ENCODE results near the gene PVRIG. TPM values are rescaled to one million over a fixed set of nuclear protein-coding genes. Genes with fewer than 3 reads are reported as not detected.
A peak's percentile ranks its signal among the peaks of the same experiment; 100 is the strongest.
"Not testable (repeated sequence)": the region's sequence is repeated elsewhere in the genome, so short reads cannot be mapped to it uniquely, and the experiment has no call there.

Gene PVRIG
- total RNA-seq, 1 donor from 2014 or later, result 31.2 TPM

DNA sequence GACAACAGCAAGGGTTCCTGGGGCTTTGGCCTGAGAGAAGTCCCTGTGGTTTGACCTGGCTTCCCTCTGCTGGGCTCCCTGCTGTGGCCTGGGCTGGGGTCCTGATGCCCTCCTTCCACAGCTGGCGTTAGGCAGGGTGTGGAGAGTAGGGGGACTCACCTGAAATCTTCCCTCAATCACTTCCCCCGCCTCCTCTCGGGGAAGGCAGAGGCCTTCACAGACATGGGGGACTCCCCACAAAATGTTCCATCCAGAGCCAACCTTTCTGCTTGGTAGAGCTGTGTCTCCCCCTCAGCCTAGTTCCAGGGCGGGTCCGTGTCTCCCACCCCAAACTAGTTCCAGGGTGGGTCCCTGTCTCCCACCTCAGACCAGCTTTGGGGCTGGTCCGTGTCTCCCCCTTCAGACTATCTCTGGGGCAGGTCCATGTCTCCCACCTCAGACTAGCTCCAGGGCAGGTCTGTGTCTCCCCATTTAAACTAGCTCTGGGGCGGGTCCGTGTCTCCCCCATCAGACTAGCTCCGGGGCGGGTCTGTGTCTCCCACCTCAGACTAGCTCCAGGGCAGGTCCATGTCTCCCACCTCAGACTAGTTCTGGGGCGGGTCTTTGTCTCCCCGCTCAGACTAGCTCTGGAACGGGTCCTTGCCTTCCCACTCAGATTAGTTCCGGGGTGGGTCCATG lies 2.2 kb downstream of the PVRIG start:
- H3K9me3 Mint-ChIP-seq, result no peaks in the 10 kb centered on the region
- H3K4me3 Mint-ChIP-seq, result peak overlapping the region; percentile 96
- no peaks in the 10 kb centered on the region for H3K27me3 Mint-ChIP-seq (ENCODE audit: insufficient read depth)
- no peak for DNase-seq (ENCODE audit: low spot score)
- peaks cover 36% of the 10 kb centered on the region for H3K36me3 Mint-ChIP-seq (ENCODE audit: low read depth)
- intact Hi-C loops (cut with micrococcal nuclease), result loop anchor here (1.0 to 5.0 kb wide), 7 partner anchors 13 to 175 kb away; partner anchors contain the start of genes AP4M1, GPC2, LAMTOR4 and MCM7
- peak overlapping the region; percentile 99 for H3K27ac Mint-ChIP-seq
- H3K4me1 Mint-ChIP-seq (ENCODE audit: low read depth), result peaks cover 61% of the 10 kb centered on the region

DNA sequence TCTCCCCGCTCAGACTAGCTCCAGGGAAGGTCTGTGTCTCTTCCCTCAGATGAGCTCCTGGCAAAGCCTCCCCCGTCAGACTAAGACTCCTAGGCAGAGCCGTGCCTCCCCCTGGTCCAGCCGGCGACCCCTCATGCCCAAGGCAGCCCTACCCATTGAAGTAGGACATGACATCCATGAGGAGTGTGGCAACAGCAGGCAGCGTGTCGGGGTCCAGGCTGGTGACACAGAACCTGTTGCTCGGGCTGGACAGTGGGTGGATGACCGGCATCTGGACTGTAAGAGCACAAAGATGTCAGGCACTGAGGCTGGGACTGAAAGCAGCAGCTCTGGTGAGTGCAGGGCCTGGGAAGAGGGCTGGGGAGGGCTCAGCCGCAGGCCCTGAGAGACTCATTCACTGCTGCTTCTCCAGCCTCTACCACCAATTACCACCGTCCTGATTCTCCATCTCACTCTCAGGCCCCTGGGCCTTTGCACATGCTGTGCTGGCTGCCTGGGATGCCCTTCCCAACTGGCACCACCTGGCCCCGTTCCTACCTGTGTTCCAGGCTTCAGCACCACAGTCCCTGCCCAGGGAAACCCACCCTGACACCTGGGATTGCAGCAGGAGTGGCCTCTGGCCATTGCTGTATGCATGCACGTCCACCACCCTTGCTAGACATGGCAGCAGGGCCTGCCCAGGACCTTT lies 2.8 kb downstream of the PVRIG start:
- intact Hi-C loops (cut with micrococcal nuclease), result loop anchor here (5.0 kb wide), 1 partner anchor 50 kb away; no protein-coding TSS in a partner anchor
- Mint-ChIP-seq H3K4me3 (peak overlapping the region; percentile 96), H3K9me3 (no peaks in the 10 kb centered on the region), H3K27me3 (ENCODE audit: insufficient read depth) (no peaks in the 10 kb centered on the region), H3K4me1 (ENCODE audit: low read depth) (peaks cover 55% of the 10 kb centered on the region), H3K27ac (peak overlapping the region; percentile 99), H3K36me3 (ENCODE audit: low read depth) (peaks cover 38% of the 10 kb centered on the region)
- no peak for DNase-seq (ENCODE audit: low spot score)

DNA sequence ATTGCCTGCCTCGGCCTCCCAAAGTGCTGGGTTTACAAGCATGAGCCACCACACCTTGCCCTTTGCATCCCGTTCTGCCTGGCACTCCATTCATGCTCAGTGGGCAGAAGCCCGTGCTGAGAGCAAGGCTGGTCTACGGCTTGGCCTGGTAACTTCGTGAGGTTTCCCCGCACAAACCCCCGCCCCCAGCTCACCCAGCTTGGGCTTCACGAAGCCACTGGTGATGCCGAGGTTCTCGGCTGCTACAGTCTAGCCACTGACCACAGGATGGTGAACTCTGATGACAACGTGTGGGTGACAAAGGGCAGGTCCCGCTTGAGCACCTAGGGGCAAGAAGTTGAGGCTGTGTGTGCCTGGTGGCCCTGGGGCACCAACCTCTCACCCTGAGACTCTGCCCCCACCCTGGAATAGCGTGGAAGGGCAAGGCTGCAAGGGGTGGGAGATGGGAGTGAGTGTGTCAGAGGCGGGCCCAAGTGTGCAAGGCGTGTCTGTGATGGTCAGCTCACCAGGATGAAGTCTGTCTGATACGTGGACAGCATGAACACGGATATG lies 3.7 kb downstream of the PVRIG start:
- intact Hi-C loops (cut with micrococcal nuclease), result loop anchor here (5.0 kb wide), 1 partner anchor 49 kb away; no protein-coding TSS in a partner anchor
- Mint-ChIP-seq H3K4me1 (ENCODE audit: low read depth) (peaks cover 51% of the 10 kb centered on the region), H3K36me3 (ENCODE audit: low read depth) (peaks cover 37% of the 10 kb centered on the region), H3K27ac (peak overlapping the region; percentile 66), H3K4me3 (peak overlapping the region; percentile 96)
- DNase-seq (ENCODE audit: low spot score); H3K9me3 Mint-ChIP-seq; H3K27me3 Mint-ChIP-seq (ENCODE audit: insufficient read depth): not testable (repeated sequence)

DNA sequence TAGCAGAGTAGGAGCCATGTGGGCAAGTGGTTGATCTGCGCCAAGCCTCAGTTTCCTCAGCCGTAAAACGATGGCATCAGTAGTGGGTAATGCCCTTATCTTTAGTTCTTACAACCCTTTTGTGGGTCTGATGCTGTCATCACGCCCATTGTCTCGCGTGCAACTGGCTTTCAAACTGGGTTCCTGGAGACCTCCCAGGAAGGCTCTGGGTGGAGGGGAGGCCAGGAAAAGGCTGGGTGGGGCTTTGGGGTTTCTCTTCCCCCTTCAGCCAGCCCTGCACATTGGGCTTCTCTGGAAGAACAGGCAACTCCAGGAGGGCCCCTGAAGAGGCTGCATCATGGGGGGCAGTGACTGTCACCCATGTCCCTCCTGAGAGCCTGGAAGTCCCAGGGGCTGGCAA lies 5.1 kb downstream of the PVRIG start:
- peak overlapping the region; percentile 63 for H3K27ac Mint-ChIP-seq
- H3K9me3 Mint-ChIP-seq; H3K27me3 Mint-ChIP-seq (ENCODE audit: insufficient read depth); DNase-seq (ENCODE audit: low spot score): not testable (repeated sequence)
- H3K36me3 Mint-ChIP-seq (ENCODE audit: low read depth), result peaks cover 33% of the 10 kb centered on the region
- intact Hi-C loops (cut with micrococcal nuclease), result loop anchor here (5.0 kb wide), 1 partner anchor 47 kb away; no protein-coding TSS in a partner anchor
- peak overlapping the region; percentile 45 for H3K4me3 Mint-ChIP-seq
- H3K4me1 Mint-ChIP-seq (ENCODE audit: low read depth), result peaks cover 41% of the 10 kb centered on the region

DNA sequence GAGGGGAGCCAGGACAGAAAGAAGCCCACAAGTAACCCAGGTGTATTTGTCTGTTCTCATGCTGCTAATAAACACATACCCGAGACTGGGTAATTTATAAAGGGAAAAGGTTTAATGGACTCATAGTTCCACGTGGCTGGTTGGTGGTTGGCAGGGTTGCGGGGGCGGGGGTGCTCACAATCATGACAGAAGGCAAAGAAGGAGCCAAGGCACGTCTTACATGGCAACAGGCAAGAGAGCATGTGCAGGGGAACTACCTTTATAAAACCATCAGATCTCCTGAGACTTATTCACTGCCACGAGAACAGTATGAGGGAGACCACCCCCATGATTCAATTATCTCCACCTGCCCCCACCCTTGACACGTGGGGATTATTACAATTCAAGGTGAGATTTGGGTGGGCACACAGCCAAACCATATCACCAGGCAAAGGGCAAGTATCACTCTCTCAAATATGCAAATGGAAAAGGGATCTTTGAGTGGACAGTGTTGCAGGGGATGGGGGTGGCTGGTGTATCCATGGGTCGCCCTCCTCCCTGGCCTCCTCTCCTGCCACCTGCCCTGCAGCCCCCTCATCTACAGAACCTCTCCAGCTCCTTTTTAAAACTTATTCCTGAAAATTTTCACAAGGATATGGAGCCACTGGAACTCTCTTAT lies 15.0 kb downstream of the PVRIG start:
- Mint-ChIP-seq H3K36me3 (ENCODE audit: low read depth) (peaks cover 23% of the 10 kb centered on the region), H3K4me1 (ENCODE audit: low read depth) (peaks cover 10% of the 10 kb centered on the region)
- intact Hi-C loops (cut with micrococcal nuclease); H3K9me3 Mint-ChIP-seq; H3K27ac Mint-ChIP-seq; DNase-seq (ENCODE audit: low spot score); H3K4me3 Mint-ChIP-seq; H3K27me3 Mint-ChIP-seq (ENCODE audit: insufficient read depth): not testable (repeated sequence)

DNA sequence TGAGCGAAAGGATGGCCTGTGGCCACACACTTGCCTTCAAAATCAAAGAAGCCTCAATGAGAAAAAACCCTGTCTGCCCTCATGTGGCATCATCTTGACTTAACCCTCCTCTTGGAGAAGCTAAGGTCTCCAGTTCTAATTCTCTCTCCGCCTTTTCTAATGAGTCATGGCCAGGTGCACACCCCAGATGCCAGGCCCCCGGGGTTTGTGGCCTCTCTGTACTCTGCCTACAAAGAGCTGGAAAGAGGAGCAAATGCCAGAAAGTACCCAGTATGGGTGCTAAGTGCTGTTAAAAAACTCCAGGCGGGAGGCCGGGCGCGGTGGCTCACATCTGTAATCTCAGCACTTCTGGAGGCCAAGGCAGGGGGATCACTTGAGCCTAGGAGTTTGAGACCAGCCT lies 20.2 kb downstream of the PVRIG start:
- peaks cover 12% of the 10 kb centered on the region for H3K4me1 Mint-ChIP-seq (ENCODE audit: low read depth)
- H3K27ac Mint-ChIP-seq; DNase-seq (ENCODE audit: low spot score); intact Hi-C loops (cut with micrococcal nuclease); H3K36me3 Mint-ChIP-seq (ENCODE audit: low read depth); H3K4me3 Mint-ChIP-seq; H3K9me3 Mint-ChIP-seq; H3K27me3 Mint-ChIP-seq (ENCODE audit: insufficient read depth): not testable (repeated sequence)

DNA sequence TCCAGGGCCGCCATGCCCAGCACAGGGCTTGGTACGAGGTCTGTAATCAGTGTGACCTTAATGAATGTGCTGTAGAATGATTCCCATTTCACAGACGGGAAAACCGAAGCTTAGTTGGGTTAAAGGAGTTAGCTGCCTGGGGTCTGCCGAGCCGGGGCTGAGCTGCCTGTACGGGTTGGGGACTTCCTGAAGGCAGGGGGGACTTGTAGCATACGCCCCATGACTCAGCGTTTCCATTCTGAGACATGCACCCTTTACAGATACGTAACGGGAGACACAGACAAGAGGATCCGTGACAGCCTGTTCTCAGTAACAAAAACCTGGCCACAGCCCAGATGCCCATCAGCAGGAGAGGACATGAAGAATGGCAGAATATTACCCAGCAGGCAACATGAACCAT lies 23.6 kb downstream of the PVRIG start:
- H3K4me1 Mint-ChIP-seq (ENCODE audit: low read depth), result peaks cover 12% of the 10 kb centered on the region
- H3K27ac Mint-ChIP-seq, result peak overlapping the region; percentile 86
- H3K27me3 Mint-ChIP-seq (ENCODE audit: insufficient read depth); intact Hi-C loops (cut with micrococcal nuclease); H3K36me3 Mint-ChIP-seq (ENCODE audit: low read depth); H3K9me3 Mint-ChIP-seq: not testable (repeated sequence)
- peak; percentile 56 for DNase-seq (ENCODE audit: low spot score)
- H3K4me3 Mint-ChIP-seq, result peak overlapping the region; percentile 10

DNA sequence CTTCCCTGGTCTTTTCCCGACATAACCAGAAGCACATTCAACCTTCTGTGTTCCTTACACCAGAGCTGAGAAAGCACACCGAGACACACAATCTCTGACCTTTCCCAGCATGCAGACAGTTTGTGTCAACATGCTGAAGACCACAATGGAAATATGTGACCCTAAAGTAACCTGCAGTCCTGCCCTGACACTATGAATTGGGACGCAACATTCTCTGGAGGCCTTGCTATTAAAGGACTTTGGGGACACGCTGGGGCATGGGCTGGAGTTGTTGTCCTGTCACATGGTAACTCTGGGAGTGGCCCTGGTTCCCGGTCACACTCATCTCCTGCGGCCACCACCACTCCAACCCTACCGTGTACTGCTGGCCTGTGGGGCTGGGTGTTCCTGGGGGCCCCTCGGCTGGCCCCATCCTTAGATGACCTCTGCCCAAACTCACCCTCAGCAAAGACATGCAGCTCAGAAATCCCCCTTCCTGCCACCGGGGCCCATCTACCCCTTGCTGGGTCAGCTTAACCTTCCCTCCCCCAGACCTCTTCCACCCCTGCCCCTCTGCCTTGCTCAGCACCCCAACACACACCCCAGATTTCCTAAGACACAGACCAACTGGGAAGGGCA lies 25.3 kb downstream of the PVRIG start:
- H3K27me3 Mint-ChIP-seq (ENCODE audit: insufficient read depth); H3K4me3 Mint-ChIP-seq; H3K9me3 Mint-ChIP-seq; intact Hi-C loops (cut with micrococcal nuclease); H3K36me3 Mint-ChIP-seq (ENCODE audit: low read depth); DNase-seq (ENCODE audit: low spot score); H3K4me1 Mint-ChIP-seq (ENCODE audit: low read depth): not testable (repeated sequence)
- H3K27ac Mint-ChIP-seq, result peak overlapping the region; percentile 55

DNA sequence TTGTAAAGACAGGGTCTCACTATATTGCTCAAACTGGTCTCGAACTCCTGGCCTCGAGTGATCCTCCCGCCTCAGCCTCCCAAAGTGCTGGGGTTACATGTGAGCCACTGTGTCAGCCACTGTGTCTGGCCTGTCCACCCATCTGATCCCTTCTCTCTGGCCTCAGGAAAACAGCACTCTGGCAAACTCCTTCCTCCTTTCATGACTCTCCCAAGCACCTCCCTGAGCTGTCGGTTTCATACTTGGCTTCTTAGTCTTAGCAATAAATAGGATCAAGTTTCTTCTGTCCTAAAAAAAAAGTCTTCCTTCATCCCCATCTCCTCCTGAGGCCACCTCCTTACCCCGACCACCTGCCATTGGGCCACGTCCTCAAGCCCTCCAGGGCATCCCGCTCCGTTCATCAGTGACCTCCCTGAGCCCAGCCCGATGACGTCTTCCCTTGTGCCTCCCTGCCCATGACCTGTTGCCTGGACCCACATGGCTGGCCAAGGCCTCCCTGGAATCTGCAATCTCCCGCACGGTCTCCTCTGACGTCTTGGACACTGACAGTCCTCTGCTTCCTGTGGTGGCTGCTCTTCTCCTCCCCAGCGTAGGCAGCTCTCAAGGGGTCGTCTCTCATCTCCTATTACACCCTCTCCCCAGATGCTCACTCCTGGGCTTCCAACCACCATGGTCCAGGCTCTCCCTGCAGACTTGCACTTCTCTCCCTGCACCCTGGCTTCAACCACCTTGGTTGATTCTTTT lies 26.5 kb downstream of the PVRIG start:
- H3K36me3 Mint-ChIP-seq (ENCODE audit: low read depth); intact Hi-C loops (cut with micrococcal nuclease); H3K27me3 Mint-ChIP-seq (ENCODE audit: insufficient read depth); H3K4me3 Mint-ChIP-seq; H3K9me3 Mint-ChIP-seq; DNase-seq (ENCODE audit: low spot score); H3K4me1 Mint-ChIP-seq (ENCODE audit: low read depth): not testable (repeated sequence)
- peak overlapping the region; percentile 18 for H3K27ac Mint-ChIP-seq

DNA sequence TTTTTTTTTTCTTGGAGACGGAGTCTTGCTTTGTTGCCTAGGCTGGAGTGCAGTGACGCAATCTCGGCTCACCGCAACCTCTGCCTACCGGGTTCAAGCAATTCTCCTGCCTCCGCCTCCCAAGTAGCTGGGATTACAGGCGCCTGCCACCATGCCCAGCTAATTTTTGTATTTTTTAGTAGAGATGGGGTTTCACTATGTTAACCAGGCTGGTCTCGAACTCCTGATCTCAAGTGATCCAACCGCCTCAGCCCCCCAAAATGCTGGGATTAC lies 27.1 kb downstream of the PVRIG start:
- H3K27ac Mint-ChIP-seq; H3K9me3 Mint-ChIP-seq; H3K36me3 Mint-ChIP-seq (ENCODE audit: low read depth); H3K4me1 Mint-ChIP-seq (ENCODE audit: low read depth); DNase-seq (ENCODE audit: low spot score); H3K27me3 Mint-ChIP-seq (ENCODE audit: insufficient read depth); intact Hi-C loops (cut with micrococcal nuclease); H3K4me3 Mint-ChIP-seq: not testable (repeated sequence)

DNA sequence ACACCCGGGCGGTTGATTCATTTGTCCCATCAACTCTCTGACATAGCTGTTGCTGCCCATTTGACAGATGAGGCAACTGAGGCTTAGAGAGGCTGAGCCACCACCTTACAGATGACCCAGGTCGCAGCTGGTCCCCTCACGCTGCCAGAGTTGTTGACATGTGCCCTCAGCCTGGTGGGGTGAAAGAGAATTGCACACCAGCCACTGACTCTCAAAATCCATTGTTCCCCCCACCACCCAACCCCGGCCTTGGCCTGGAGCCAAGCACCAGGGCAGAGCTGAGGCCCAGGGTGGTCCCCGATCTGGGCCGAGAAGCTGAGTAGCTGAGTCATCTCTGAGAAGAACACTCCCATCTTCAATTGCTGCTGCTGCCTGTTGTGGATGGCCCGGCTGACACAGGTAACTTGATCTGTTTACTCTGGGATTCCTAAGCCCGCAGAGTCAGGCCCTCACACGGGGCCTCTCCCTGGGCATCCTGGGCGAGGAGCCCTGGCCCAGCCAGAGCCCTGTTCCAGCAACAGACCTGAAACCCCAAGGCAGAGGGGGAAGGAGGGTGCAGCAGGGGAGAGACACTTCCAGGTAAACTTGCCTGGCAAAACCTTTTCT lies 27.5 kb downstream of the PVRIG start:
- DNase-seq (ENCODE audit: low spot score), result no peak
- H3K27ac Mint-ChIP-seq, result no peak overlapping the region
- no peaks in the 10 kb centered on the region for H3K27me3 Mint-ChIP-seq (ENCODE audit: insufficient read depth)
- H3K9me3 Mint-ChIP-seq, result no peaks in the 10 kb centered on the region
- intact Hi-C loops (cut with micrococcal nuclease), result no loop called here
- no peak overlapping the region for H3K4me3 Mint-ChIP-seq
- peaks cover 7% of the 10 kb centered on the region for H3K4me1 Mint-ChIP-seq (ENCODE audit: low read depth)
- peaks cover 3% of the 10 kb centered on the region for H3K36me3 Mint-ChIP-seq (ENCODE audit: low read depth)

DNA sequence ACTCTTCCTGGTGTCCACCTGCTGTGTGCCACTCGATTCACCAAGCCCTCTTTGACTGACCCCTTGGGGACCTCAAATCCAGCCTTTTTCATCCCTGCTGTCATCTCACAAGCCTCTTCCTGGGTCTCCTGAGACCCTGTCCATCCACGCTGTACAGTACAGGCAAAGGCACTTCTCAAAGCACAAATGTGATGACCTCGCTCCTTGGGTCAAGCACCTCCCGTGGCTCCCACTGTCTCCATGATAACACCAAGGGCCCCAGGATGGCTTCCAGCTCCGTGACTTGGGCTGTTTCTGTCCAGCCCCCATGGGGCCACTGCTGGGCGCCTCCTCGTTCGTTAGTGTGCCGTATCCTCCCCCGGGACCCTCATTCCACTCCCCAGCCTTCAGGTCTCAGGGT lies 28.7 kb downstream of the PVRIG start:
- no peak for DNase-seq (ENCODE audit: low spot score)
- Mint-ChIP-seq H3K36me3 (ENCODE audit: low read depth) (peaks cover 1% of the 10 kb centered on the region), H3K4me3 (no peak overlapping the region), H3K27me3 (ENCODE audit: insufficient read depth) (no peaks in the 10 kb centered on the region), H3K9me3 (no peaks in the 10 kb centered on the region), H3K4me1 (ENCODE audit: low read depth) (peaks cover 3% of the 10 kb centered on the region), H3K27ac (peak overlapping the region; percentile 34)
- intact Hi-C loops (cut with micrococcal nuclease), result no loop called here

Measured in activated T-helper 1 cell treated with anti-CD3 and anti-CD28 coated beads, Interleukin-12 subunit alpha, Interleukin-12 subunit beta, Interleukin-2, Interleukin-4 antibody, amounts not matched to agents 30 ng/mL and 10 ng/mL and 1 ng/mL, durations not matched to agents 14 hours and 24 hours and 36 hours (primary cell).